Spleen (tissue), 11 donors: ENCODE data around the gene CHST12. TPM values are rescaled to one million over a fixed set of nuclear protein-coding genes. Genes with fewer than 3 reads are reported as not detected.
A peak's percentile ranks its signal among the peaks of the same experiment; 100 is the strongest.
"Not testable (repeated sequence)": the region's sequence is repeated elsewhere in the genome, so short reads cannot be mapped to it uniquely, and the experiment has no call there.

Experiments
- DNase-seq: peaks from one replicate; pipeline ENCODE4 v3.0.0-alpha.2; 2020
- H3K27ac ChIP-seq, 8 donors: fragments of 200-600 bp; sonication (generic) in 7 of 8; 1 replicate in 4 of 8; 2 replicates in 4 of 8; pipeline versions ENCODE4 v1.5.0 to v1.8.0; 2016 to 2021; ENCODE audit warnings: inconsistent platforms in 4 of 8, mild to moderate bottlenecking in 4 of 8, moderate library complexity in 1 of 8
- H3K27me3 ChIP-seq, 7 donors: fragments of 200-600 bp; sonication (generic) in 6 of 7; replicated peaks in 1 of 7; 1 replicate in 4 of 7; 2 replicates in 3 of 7; pipeline versions ENCODE4 v1.5.0 to v1.8.0; 2016 to 2021; ENCODE audit warnings: inconsistent platforms in 3 of 7, mild to moderate bottlenecking in 1 of 7
- H3K36me3 ChIP-seq, 6 donors: fragments of 200-600 bp; sonication (generic) in 5 of 6; 1 replicate in 4 of 6; 2 replicates in 2 of 6; pipeline versions ENCODE4 v1.5.0 to v1.8.0; 2016 to 2021; ENCODE audit warnings: inconsistent platforms in 2 of 6
- H3K4me1 ChIP-seq, 6 donors: fragments of 200-600 bp; sonication (generic) in 5 of 6; 1 replicate in 3 of 6; 2 replicates in 3 of 6; pipeline versions ENCODE4 v1.5.0 to v1.8.0; 2016 to 2021; ENCODE audit warnings: inconsistent platforms in 3 of 6
- H3K4me3 ChIP-seq, 8 donors: fragments of 200-600 bp; sonication (generic) in 7 of 8; 1 replicate in 4 of 8; 2 replicates in 4 of 8; pipeline versions ENCODE4 v1.5.0 to v1.8.0; 2016 to 2021; ENCODE audit warnings: inconsistent platforms in 4 of 8, mild to moderate bottlenecking in 4 of 8, moderate library complexity in 2 of 8
- H3K9me3 ChIP-seq, 8 donors: fragments of 200-600 bp; sonication (generic) in 7 of 8; 1 replicate in 4 of 8; 2 replicates in 4 of 8; pipeline versions ENCODE4 v1.5.0 to v1.8.0; 2016 to 2021; ENCODE audit warnings: inconsistent platforms in 4 of 8
- CTCF ChIP-seq, 11 experiments: fragments of 200-600 bp in 7 of 11; fragments of 450-650 bp in 4 of 11; sonication (generic) in 4 of 11; IDR thresholded peaks in 8 of 11; conservative IDR thresholded peaks in 3 of 11; 1 replicate in 7 of 11; 2 replicates in 4 of 11; pipeline versions ENCODE4 v1.4.0 to v1.8.0; 2016 to 2021; ENCODE audit warnings: antibody characterized with exemption in 11 of 11, inconsistent platforms in 4 of 11, mild to moderate bottlenecking in 1 of 11
- POLR2A ChIP-seq, 3 donors: fragments of 450-650 bp; IDR thresholded peaks; one replicate each; pipeline ENCODE4 v1.5.1; 2017; ENCODE audit warnings: antibody characterized with exemption in 3 of 3, mild to moderate bottlenecking in 1 of 3
- POLR2AphosphoS5 ChIP-seq, 3 donors: sonication (generic); formaldehyde crosslinking; IDR thresholded peaks; one replicate each; pipeline ENCODE4 v1.5.1; 2017; ENCODE audit warnings: antibody characterized with exemption in 3 of 3
- WGBS, 5 donors: extraction: QIAGEN DNeasy Blood & Tissue Kit in 3 of 5; methylation state at CpG; one replicate each; pipeline versions ENCODE4 v1.1.5 to v1.1.7; 2013 to 2018; 5-methylcytosine and 5-hydroxymethylcytosine counted together
- intact Hi-C: fragments of 100-400 bp; cut with DNase I; formaldehyde crosslinking; loops from one replicate; pipeline ENCODE4 v1.15.0; 2023; ENCODE audit warnings: low total_unique reads
- polyA plus RNA-seq, 3 donors: library from polyadenylated mRNA; stranded (reverse); fragments of 200-250 nt; gene quantifications; one replicate each; pipeline ENCODE4 v1.2.1, GENCODE V29; 2013
- total RNA-seq, 7 donors: library from RNA; depleted of rRNA in 3 of 7; stranded (reverse); fragments of >200 nt in 3 of 7; fragmentation: NEBNext Ultra II Directional in 4 of 7; extraction: Animal tissue kit (Norgen Biotek cat#: 25700) in 4 of 7; gene quantifications; one replicate each; pipeline versions ENCODE4 v1.1.0 to v1.2.1, GENCODE V29; 2016 to 2021
- donor health status: healthy with polysubstance abuse.
- donor health status: DM: no; HTN: no; CAD: no; lungs with moderate emphysema.
- donor health status: DM: no; HTN: no; CAD: no.
- donor health status: Bipolar disorder and iron deficiency.
- donor health status: healthy.
- donor health status: DM: no; HTN: no; CAD: no.
- donor health status: DM: yes; HTN: yes; CAD: no.

The CHST12 gene
- total and polyA plus RNA-seq, 10 donors = 7.7 to 51.4 (median 31.6) TPM

- intact Hi-C loops = no loop called here
- WGBS, 5 donors = 82 to 96% (median 95%) methylated on average over 2 to 5 of the region's 5 CpGs
- no peak for DNase-seq
- no peak overlapping the region for H3K4me3 ChIP-seq
- peaks cover 3 to 50% (median 24%) of the 10 kb centered on the region in 6 donors for H3K4me1 ChIP-seq
- H3K36me3 ChIP-seq = peaks cover 0 to 14% (median 0%) of the 10 kb centered on the region in 6 donors
- H3K9me3 ChIP-seq = no peaks in the 10 kb centered on the region
- H3K27ac ChIP-seq = peak overlapping the region in 6 of 8 donors; percentile 26 to 72 (median 64)
- no peak for TF ChIP-seq CTCF (IDR thresholded peaks at IDR 0.05 in 8 of 11, conservative IDR thresholded peaks at IDR 0.05 in 3 of 11)
- no peak for TF ChIP-seq POLR2A (IDR thresholded peaks at IDR 0.05)
- no peak for TF ChIP-seq POLR2AphosphoS5 (IDR thresholded peaks at IDR 0.05)
- H3K27me3 ChIP-seq = no peaks in the 10 kb centered on the region
These were observed 14.8 kb upstream of the CHST12 start for GRCh38 chr7:2388637-2388954.

GRCh38 chr7:2390020-2390816 is 13.2 kb upstream of the CHST12 start:
- intact Hi-C loops, H3K4me3 ChIP-seq, DNase-seq, H3K9me3 ChIP-seq, H3K36me3 ChIP-seq, H3K27me3 ChIP-seq: not testable (repeated sequence)
- peak overlapping the region in 5 of 8 donors; percentile 33 to 65 (median 41) for H3K27ac ChIP-seq
- 22 to 41% (median 27%) methylated on average over 10 to 16 of the region's 16 CpGs for WGBS, 5 donors
- peaks cover 5 to 57% (median 28%) of the 10 kb centered on the region in 6 donors for H3K4me1 ChIP-seq
- peak in 2 of 3 donors; percentile 69 to 74 for TF ChIP-seq POLR2AphosphoS5 (IDR thresholded peaks at IDR 0.05)

GRCh38 chr7:2393706-2394105 is 9.7 kb upstream of the CHST12 start:
- Histone ChIP-seq H3K27ac (peak overlapping the region in 3 of 8 donors; percentile 27 to 35 (median 30)), H3K36me3 (no peaks in the 10 kb centered on the region), H3K4me3 (no peak overlapping the region), H3K27me3 (no peaks in the 10 kb centered on the region), H3K4me1 (peaks cover 5 to 45% (median 25%) of the 10 kb centered on the region in 6 donors), H3K9me3 (no peaks in the 10 kb centered on the region)
- DNase-seq = no peak
- intact Hi-C loops = no loop called here
- no peak for TF ChIP-seq CTCF (IDR thresholded peaks at IDR 0.05 in 8 of 11, conservative IDR thresholded peaks at IDR 0.05 in 3 of 11)
- no peak for TF ChIP-seq POLR2A (IDR thresholded peaks at IDR 0.05)
- TF ChIP-seq POLR2AphosphoS5 (IDR thresholded peaks at IDR 0.05) = no peak
- 55 to 79% (median 70%) methylated on average over 12 of the region's 12 CpGs for WGBS, 5 donors

GRCh38 chr7:2394566-2395082 is 8.8 kb upstream of the CHST12 start:
- no peaks in the 10 kb centered on the region for H3K36me3 ChIP-seq
- TF ChIP-seq POLR2A (IDR thresholded peaks at IDR 0.05) (no peak), CTCF (IDR thresholded peaks at IDR 0.05 in 8 of 11, conservative IDR thresholded peaks at IDR 0.05 in 3 of 11) (no peak), POLR2AphosphoS5 (IDR thresholded peaks at IDR 0.05) (no peak)
- DNase-seq = no peak
- intact Hi-C loops = no loop called here
- WGBS, 5 donors = 92 to 96% (median 92%) methylated on average over 21 of the region's 21 CpGs
- no peak overlapping the region for H3K4me3 ChIP-seq
- no peaks in the 10 kb centered on the region for H3K9me3 ChIP-seq
- H3K27me3 ChIP-seq = no peaks in the 10 kb centered on the region
- H3K4me1 ChIP-seq = peaks cover 8 to 45% (median 28%) of the 10 kb centered on the region in 6 donors
- H3K27ac ChIP-seq = no peak overlapping the region
